HepG2 (cell line): ENCODE measurements around the gene CENPP. TPM values are rescaled to one million over a fixed set of nuclear protein-coding genes. Genes with fewer than 3 reads are reported as not detected.

Experiments
- ATF7 ChIP-seq, 2 experiments: fragments of 450-650 bp in 1 of 2; sonication (generic) in 1 of 2; formaldehyde crosslinking in 1 of 2; IDR thresholded peaks; 2 replicates each; pipeline versions ENCODE4 v1.4.0 to v1.6.1; 2016 to 2020; ENCODE audit warnings: antibody characterized with exemption in 1 of 2, mild to moderate bottlenecking in 1 of 2, missing genetic modification reagents in 1 of 2
- DPF2 ChIP-seq: sonication (generic); formaldehyde crosslinking; IDR thresholded peaks from 2 replicates; pipeline ENCODE4 v1.4.0; 2020; ENCODE audit warnings: mild to moderate bottlenecking, low read depth, missing genetic modification reagents, borderline replicate concordance
- EED ChIP-seq: sonication (generic); formaldehyde crosslinking; IDR thresholded peaks from 2 replicates; pipeline ENCODE4 v1.5.0; 2020; ENCODE audit warnings: mild to moderate bottlenecking, missing genetic modification reagents
- FOXC1 ChIP-seq: sonication (generic); formaldehyde crosslinking; IDR thresholded peaks from 2 replicates; pipeline ENCODE4 v1.8.0; 2022; ENCODE audit warnings: mild to moderate bottlenecking, missing genetic modification reagents, borderline replicate concordance
- GATAD2A ChIP-seq: IDR thresholded peaks from 2 replicates; pipeline ENCODE4 v1.6.1; 2016
- GFI1 ChIP-seq: sonication (generic); formaldehyde crosslinking; IDR thresholded peaks from 2 replicates; pipeline ENCODE4 v1.5.0; 2020; ENCODE audit warnings: missing genetic modification reagents, mild to moderate bottlenecking, borderline replicate concordance
- HOXA3 ChIP-seq: sonication (generic); formaldehyde crosslinking; IDR thresholded peaks from 2 replicates; pipeline ENCODE4 v1.5.0; 2020; ENCODE audit warnings: missing genetic modification reagents
- MED1 ChIP-seq: sonication (generic); formaldehyde crosslinking; IDR thresholded peaks from 2 replicates; pipeline ENCODE4 v1.4.0; 2020; ENCODE audit warnings: missing genetic modification reagents
- NCOA2 ChIP-seq: sonication (generic); formaldehyde crosslinking; IDR thresholded peaks from 2 replicates; pipeline ENCODE4 v1.8.0; 2022; ENCODE audit warnings: inconsistent platforms
- NKX3-1 ChIP-seq: sonication (generic); formaldehyde crosslinking; IDR thresholded peaks from 2 replicates; pipeline ENCODE4 v1.5.0; 2020; ENCODE audit warnings: missing genetic modification reagents
- PITX1 ChIP-seq: sonication (generic); formaldehyde crosslinking; IDR thresholded peaks from 2 replicates; pipeline ENCODE4 v1.5.1; 2020; ENCODE audit warnings: mild to moderate bottlenecking, missing genetic modification reagents
- SMARCE1 ChIP-seq: fragments of 450-650 bp; IDR thresholded peaks from 2 replicates; pipeline ENCODE4 v1.6.1; 2017; ENCODE audit warnings: borderline replicate concordance
- ZNF10 ChIP-seq: sonication (generic); formaldehyde crosslinking; IDR thresholded peaks from 2 replicates; pipeline ENCODE4 v1.4.0; 2020; ENCODE audit warnings: mild to moderate bottlenecking, low read depth, missing genetic modification reagents, borderline replicate concordance
- ZNF138 ChIP-seq: sonication (generic); formaldehyde crosslinking; IDR thresholded peaks from 2 replicates; pipeline ENCODE4 v1.5.0; 2020; ENCODE audit warnings: mild to moderate bottlenecking, low read depth, missing genetic modification reagents
- ZNF550 ChIP-seq: sonication (generic); formaldehyde crosslinking; IDR thresholded peaks from 2 replicates; pipeline ENCODE4 v1.4.0; 2020; ENCODE audit warnings: mild to moderate bottlenecking, missing genetic modification reagents, borderline replicate concordance
- ZNF614 ChIP-seq: IDR thresholded peaks from 2 replicates; pipeline ENCODE4 v1.6.1; 2018; ENCODE audit warnings: missing biosample characterization, missing genetic modification reagents, inconsistent platforms, borderline replicate concordance
- ZNF703 ChIP-seq: sonication (generic); formaldehyde crosslinking; IDR thresholded peaks from 2 replicates; pipeline ENCODE4 v1.5.1; 2020; ENCODE audit warnings: missing genetic modification reagents, mild to moderate bottlenecking, moderate library complexity, borderline replicate concordance
- ZNF781 ChIP-seq: sonication (generic); formaldehyde crosslinking; IDR thresholded peaks from 2 replicates; pipeline ENCODE4 v1.5.1; 2020; ENCODE audit warnings: borderline replicate concordance, mild to moderate bottlenecking, missing genetic modification reagents; ENCODE audit errors: not compliant biosample characterization
- polyA plus RNA-seq, 8 experiments: library from polyadenylated mRNA; depleted of rRNA in 3 of 8; stranded (reverse) in 7 of 8; unstranded in 1 of 8; fragments of >200 nt; fragmentation: Illumina TruSeq in 4 of 8; extraction: Trizol in 4 of 8; gene quantifications; 2 replicates each; pipeline versions ENCODE4 v1.2.1 to v1.2.3, GENCODE V29; 2011 to 2016; ENCODE audit warnings: low read depth in 4 of 8, missing spikeins in 1 of 8, mixed read lengths in 1 of 8; ENCODE audit not compliant: insufficient read depth in 1 of 8
- total RNA-seq, 5 experiments: library from RNA; depleted of rRNA; stranded (reverse); fragments of >200 nt; fragmentation: Illumina TruSeq; extraction: Trizol; gene quantifications; 2 replicates each; pipeline ENCODE4 v1.2.3, GENCODE V29; 2016; ENCODE audit warnings: low read depth in 1 of 5
- TF ChIP-seq, protein P1 (sequence below): sonication (generic); formaldehyde crosslinking; conservative IDR thresholded peaks from 2 replicates; pipeline ENCODE4 v1.4.0; 2020; ENCODE audit warnings: missing genetic modification reagents
- TF ChIP-seq, protein P2 (sequence below): sonication (generic); formaldehyde crosslinking; IDR thresholded peaks from 2 replicates; pipeline ENCODE4 v1.5.0; 2020; ENCODE audit warnings: mild to moderate bottlenecking, missing genetic modification reagents
- TF ChIP-seq, protein P3 (sequence below): sonication (generic); formaldehyde crosslinking; IDR thresholded peaks from 2 replicates; pipeline ENCODE4 v1.9.0; 2021; ENCODE audit warnings: missing genetic modification reagents, mild to moderate bottlenecking, borderline replicate concordance
- TF ChIP-seq, protein P4 (sequence below): sonication (generic); formaldehyde crosslinking; IDR thresholded peaks from 2 replicates; pipeline ENCODE4 v1.4.0; 2020; ENCODE audit warnings: missing genetic modification reagents

CENPP gene
- total and polyA plus RNA-seq, 2 of the 13 experiments (the other 11 are each of a cell fraction or from before 2014, with no cell fraction given), result 2.0 to 11.4 TPM

DNA sequence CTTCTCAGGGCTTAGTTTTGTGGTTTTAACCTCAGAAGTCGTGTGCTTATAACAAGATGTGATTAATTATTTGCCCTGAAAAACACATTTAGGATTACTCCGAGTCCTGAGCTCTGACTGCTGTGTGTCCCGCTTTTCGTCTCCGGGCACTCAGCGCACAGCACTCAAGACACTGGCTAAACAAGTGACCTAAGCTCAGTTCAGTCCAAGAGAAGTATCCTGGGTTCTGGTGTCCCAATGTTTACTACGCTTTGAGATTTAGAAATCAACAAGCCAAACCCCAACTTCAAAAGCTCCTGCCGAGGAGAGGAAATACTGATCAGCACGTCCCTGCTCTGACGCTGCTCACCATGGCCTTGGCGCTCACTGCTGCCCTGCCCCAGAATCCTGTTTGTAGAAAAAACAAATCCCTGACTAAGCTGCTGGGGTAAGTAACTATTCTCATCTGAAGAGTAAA, 290.9 kb downstream of the CENPP start (continued):
- TF ChIP-seq, protein P1, sequence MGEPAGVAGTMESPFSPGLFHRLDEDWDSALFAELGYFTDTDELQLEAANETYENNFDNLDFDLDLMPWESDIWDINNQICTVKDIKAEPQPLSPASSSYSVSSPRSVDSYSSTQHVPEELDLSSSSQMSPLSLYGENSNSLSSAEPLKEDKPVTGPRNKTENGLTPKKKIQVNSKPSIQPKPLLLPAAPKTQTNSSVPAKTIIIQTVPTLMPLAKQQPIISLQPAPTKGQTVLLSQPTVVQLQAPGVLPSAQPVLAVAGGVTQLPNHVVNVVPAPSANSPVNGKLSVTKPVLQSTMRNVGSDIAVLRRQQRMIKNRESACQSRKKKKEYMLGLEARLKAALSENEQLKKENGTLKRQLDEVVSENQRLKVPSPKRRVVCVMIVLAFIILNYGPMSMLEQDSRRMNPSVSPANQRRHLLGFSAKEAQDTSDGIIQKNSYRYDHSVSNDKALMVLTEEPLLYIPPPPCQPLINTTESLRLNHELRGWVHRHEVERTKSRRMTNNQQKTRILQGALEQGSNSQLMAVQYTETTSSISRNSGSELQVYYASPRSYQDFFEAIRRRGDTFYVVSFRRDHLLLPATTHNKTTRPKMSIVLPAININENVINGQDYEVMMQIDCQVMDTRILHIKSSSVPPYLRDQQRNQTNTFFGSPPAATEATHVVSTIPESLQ, result no peak
- TF ChIP-seq ZNF138 (CRISPR knock-in tag), result no peak
- TF ChIP-seq ZNF703 (CRISPR knock-in tag), result no peak
- TF ChIP-seq GATAD2A, result peak; percentile 75
- TF ChIP-seq, protein P2, sequence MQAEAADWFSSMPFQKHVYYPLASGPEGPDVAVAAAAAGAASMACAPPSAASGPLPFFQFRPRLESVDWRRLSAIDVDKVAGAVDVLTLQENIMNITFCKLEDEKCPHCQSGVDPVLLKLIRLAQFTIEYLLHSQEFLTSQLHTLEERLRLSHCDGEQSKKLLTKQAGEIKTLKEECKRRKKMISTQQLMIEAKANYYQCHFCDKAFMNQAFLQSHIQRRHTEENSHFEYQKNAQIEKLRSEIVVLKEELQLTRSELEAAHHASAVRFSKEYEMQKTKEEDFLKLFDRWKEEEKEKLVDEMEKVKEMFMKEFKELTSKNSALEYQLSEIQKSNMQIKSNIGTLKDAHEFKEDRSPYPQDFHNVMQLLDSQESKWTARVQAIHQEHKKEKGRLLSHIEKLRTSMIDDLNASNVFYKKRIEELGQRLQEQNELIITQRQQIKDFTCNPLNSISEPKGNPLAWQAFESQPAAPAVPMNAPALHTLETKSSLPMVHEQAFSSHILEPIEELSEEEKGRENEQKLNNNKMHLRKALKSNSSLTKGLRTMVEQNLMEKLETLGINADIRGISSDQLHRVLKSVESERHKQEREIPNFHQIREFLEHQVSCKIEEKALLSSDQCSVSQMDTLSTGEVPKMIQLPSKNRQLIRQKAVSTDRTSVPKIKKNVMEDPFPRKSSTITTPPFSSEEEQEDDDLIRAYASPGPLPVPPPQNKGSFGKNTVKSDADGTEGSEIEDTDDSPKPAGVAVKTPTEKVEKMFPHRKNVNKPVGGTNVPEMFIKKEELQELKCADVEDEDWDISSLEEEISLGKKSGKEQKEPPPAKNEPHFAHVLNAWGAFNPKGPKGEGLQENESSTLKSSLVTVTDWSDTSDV (CRISPR knock-in tag), result no peak
- TF ChIP-seq DPF2 (CRISPR knock-in tag), result peak; percentile 65; the same call in 1 of the 2 replicates
- TF ChIP-seq ZNF550, result no peak
- TF ChIP-seq NCOA2 (CRISPR knock-in tag), result peak; percentile 74
- TF ChIP-seq, protein P3, sequence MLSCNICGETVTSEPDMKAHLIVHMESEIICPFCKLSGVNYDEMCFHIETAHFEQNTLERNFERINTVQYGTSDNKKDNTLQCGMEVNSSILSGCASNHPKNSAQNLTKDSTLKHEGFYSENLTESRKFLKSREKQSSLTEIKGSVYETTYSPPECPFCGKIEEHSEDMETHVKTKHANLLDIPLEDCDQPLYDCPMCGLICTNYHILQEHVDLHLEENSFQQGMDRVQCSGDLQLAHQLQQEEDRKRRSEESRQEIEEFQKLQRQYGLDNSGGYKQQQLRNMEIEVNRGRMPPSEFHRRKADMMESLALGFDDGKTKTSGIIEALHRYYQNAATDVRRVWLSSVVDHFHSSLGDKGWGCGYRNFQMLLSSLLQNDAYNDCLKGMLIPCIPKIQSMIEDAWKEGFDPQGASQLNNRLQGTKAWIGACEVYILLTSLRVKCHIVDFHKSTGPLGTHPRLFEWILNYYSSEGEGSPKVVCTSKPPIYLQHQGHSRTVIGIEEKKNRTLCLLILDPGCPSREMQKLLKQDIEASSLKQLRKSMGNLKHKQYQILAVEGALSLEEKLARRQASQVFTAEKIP, result no peak
- no peak for TF ChIP-seq NKX3-1 (CRISPR knock-in tag)
- TF ChIP-seq ZNF781 (CRISPR knock-in tag), result no peak
- TF ChIP-seq EED, result no peak
- no peak for TF ChIP-seq SMARCE1
- TF ChIP-seq PITX1 (CRISPR knock-in tag), result peak; percentile 92
- TF ChIP-seq HOXA3 (CRISPR knock-in tag), result peak; percentile 64; the same call in 1 of the 2 replicates
- TF ChIP-seq ATF7 (IDR thresholded peaks at IDR 0.05), result no peak
- 0 out of 2 replicates have a peak, but pooled peaks have one; percentile 27 for TF ChIP-seq ATF7 (CRISPR knock-in tag; IDR thresholded peaks at IDR 0.05)
- TF ChIP-seq ZNF614 (CRISPR knock-in tag), result peak; percentile 58; the same call in 1 of the 2 replicates
- TF ChIP-seq GFI1 (CRISPR knock-in tag), result peak; percentile 75; the same call in 1 of the 2 replicates
- TF ChIP-seq FOXC1 (CRISPR knock-in tag), result no peak
- peak; percentile 96 for TF ChIP-seq MED1 (CRISPR knock-in tag)
- no peak for TF ChIP-seq ZNF10 (CRISPR knock-in tag)
- TF ChIP-seq, protein P4, sequence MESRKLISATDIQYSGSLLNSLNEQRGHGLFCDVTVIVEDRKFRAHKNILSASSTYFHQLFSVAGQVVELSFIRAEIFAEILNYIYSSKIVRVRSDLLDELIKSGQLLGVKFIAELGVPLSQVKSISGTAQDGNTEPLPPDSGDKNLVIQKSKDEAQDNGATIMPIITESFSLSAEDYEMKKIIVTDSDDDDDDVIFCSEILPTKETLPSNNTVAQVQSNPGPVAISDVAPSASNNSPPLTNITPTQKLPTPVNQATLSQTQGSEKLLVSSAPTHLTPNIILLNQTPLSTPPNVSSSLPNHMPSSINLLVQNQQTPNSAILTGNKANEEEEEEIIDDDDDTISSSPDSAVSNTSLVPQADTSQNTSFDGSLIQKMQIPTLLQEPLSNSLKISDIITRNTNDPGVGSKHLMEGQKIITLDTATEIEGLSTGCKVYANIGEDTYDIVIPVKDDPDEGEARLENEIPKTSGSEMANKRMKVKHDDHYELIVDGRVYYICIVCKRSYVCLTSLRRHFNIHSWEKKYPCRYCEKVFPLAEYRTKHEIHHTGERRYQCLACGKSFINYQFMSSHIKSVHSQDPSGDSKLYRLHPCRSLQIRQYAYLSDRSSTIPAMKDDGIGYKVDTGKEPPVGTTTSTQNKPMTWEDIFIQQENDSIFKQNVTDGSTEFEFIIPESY (CRISPR knock-in tag), result peak; percentile 62; the same call in 1 of the 2 replicates
